Activated CD4-positive, alpha-beta T cell treated with anti-CD3 and anti-CD28 coated beads, Interleukin-2, amount 10 ng/mL, durations not matched to agents 24 days and 14 days (primary cell): Measurements from ENCODE around the gene ZNF597. TPM values are rescaled to one million over a fixed set of nuclear protein-coding genes. Genes with fewer than 3 reads are reported as not detected.
"Not testable (repeated sequence)": the region's sequence is repeated elsewhere in the genome, so short reads cannot be mapped to it uniquely, and the experiment has no call there.

Experiments
- DNase-seq: peaks from one replicate; pipeline ENCODE4 v3.0.0; 2022
- H3K27ac Mint-ChIP-seq: one replicate; pipeline ENCODE4 v1.8.0; 2022; ENCODE audit warnings: mild to moderate bottlenecking, mixed read lengths
- H3K27me3 Mint-ChIP-seq: one replicate; pipeline ENCODE4 v1.8.0; 2022; ENCODE audit warnings: mixed read lengths
- H3K36me3 Mint-ChIP-seq: one replicate; pipeline ENCODE4 v1.8.0; 2022; ENCODE audit warnings: low read depth, mild to moderate bottlenecking, mixed read lengths
- H3K4me1 Mint-ChIP-seq: one replicate; pipeline ENCODE4 v1.8.0; 2021; ENCODE audit warnings: mixed read lengths
- H3K4me3 Mint-ChIP-seq: one replicate; pipeline ENCODE4 v1.8.0; 2022; ENCODE audit warnings: mild to moderate bottlenecking, moderate library complexity, mixed read lengths
- H3K9me3 Mint-ChIP-seq: one replicate; pipeline ENCODE4 v1.8.0; 2021; ENCODE audit warnings: mixed read lengths
- intact Hi-C: fragments of 100-400 bp; cut with micrococcal nuclease; formaldehyde crosslinking; loops from one replicate; pipeline ENCODE4 v1.15.1; 2023
- total RNA-seq: library from RNA; stranded (reverse); gene quantifications from 2 replicates; pipeline ENCODE4 v1.2.3, GENCODE V29; 2022

Gene ZNF597
- total RNA-seq, 1 donor from 2014 or later, result 2.1 TPM

GRCh38 chr16:3481696-3482658 is 38.7 kb upstream of the ZNF597 start:
- Mint-ChIP-seq H3K4me3 (no peak overlapping the region), H3K27ac (no peak overlapping the region), H3K4me1 (peaks cover 5% of the 10 kb centered on the region), H3K9me3 (no peaks in the 10 kb centered on the region), H3K27me3 (no peaks in the 10 kb centered on the region), H3K36me3 (peaks cover 44% of the 10 kb centered on the region)
- DNase-seq, result no peak
- intact Hi-C loops, result no loop called here

DNA sequence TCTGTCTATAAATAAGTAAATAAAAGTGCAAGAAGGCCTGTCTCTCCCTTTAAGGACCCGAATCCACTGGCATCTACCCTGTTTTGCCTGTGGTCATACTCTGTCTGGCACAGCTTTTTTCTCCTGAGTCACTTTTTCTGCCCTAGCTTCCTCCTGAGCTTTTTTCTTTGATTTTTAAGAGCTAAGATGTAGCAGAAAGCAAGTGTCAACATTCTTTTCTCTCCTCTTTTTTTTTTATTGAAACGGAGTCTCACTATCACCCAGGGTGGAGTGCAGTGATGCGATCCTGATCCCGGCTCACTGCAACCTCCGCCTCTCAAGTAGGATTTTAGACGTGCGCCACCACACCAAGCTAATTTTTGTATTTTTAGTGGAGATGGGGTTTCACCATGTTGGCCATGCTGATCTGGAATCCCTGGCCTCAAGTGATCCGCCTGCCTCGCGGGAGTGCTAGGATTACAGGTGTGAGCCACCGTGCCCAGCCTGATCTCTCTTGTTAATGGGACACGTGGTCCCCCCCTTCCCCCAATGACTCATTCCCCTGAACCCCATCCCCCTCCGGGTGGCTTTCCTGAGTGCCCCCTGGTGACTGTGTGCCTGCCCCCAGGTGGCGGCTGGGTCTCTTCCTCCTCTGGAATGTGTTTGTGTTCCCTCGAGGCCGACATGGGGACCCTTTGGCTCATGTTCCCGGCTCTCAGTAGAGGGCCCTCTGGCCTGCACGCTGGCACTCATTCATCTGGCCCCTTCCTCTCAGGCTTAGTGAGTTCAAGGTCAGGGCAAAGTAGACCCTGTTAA is 37.8 kb upstream of the ZNF597 start:
- Mint-ChIP-seq H3K36me3 (peaks cover 41% of the 10 kb centered on the region), H3K9me3 (no peaks in the 10 kb centered on the region), H3K4me3 (no peak overlapping the region), H3K27ac (no peak overlapping the region), H3K27me3 (no peaks in the 10 kb centered on the region), H3K4me1 (peaks cover 5% of the 10 kb centered on the region)
- intact Hi-C loops, result no loop called here
- DNase-seq, result no peak

GRCh38 chr16:3479654-3480216 is 36.4 kb upstream of the ZNF597 start:
- Mint-ChIP-seq H3K4me3 (no peak overlapping the region), H3K4me1 (peaks cover 5% of the 10 kb centered on the region), H3K36me3 (peaks cover 45% of the 10 kb centered on the region), H3K27me3 (no peaks in the 10 kb centered on the region), H3K9me3 (no peaks in the 10 kb centered on the region), H3K27ac (no peak overlapping the region)
- intact Hi-C loops, result no loop called here
- DNase-seq, result no peak

DNA sequence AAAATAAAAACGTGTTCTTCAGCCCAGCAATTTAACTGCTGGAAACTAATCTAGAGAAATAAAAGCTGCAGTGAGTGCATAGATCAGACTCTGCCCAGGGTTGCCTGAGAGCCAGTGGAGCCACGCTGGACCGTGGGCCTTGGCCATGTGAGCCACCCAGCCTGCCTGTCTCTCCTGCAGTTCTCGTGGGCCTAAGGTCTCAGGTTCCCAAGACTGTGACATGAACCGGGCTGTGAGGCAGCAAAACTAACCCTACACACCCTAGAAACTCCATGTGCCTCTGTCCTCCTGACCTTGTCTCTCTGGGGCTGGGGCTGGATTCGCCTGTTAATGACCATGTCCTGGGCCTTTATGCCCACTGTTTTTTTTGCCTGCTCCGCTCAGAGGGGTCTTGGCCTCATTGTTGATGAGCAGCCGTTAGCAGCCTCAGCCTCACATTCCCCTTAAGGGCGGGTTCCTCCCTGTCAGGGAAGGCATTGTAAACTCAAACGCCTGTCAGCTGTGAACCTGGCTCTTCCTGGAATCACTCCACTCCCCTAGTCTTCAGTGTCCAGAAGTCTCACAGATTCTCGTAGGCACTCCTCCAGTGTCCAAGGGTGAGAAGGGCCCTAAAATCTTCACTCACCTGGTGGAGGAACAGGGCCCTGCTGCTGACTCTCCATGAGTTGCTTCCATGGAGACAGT is 35.1 kb upstream of the ZNF597 start:
- H3K4me1 Mint-ChIP-seq, result peaks cover 5% of the 10 kb centered on the region
- no peaks in the 10 kb centered on the region for H3K27me3 Mint-ChIP-seq
- no peak overlapping the region for H3K27ac Mint-ChIP-seq
- DNase-seq, result no peak
- no peaks in the 10 kb centered on the region for H3K9me3 Mint-ChIP-seq
- peaks cover 39% of the 10 kb centered on the region for H3K36me3 Mint-ChIP-seq
- no peak overlapping the region for H3K4me3 Mint-ChIP-seq
- intact Hi-C loops, result no loop called here

DNA sequence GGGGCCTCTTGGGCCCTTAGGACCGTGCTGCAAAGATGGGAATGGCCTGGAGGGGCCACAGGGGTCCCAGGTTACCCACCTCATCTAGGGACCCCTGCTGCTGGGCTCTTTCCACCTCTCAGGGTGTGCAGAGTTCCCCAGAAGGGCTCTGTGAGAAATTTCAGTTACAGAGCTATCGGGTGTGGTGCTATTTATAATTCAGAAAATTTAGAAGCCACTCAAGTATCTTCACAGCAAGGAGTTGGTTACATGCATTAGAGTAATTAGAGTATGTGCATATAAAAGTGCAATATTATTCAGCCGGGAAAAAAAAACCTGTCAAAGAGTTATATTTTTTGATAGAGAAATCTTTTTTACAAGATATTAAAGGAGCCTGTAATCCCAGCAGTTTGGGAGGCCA is 33.1 kb upstream of the ZNF597 start:
- H3K4me3 Mint-ChIP-seq, result no peak overlapping the region
- DNase-seq, result no peak
- H3K4me1 Mint-ChIP-seq, result peaks cover 13% of the 10 kb centered on the region
- peaks cover 34% of the 10 kb centered on the region for H3K36me3 Mint-ChIP-seq
- no peaks in the 10 kb centered on the region for H3K27me3 Mint-ChIP-seq
- peaks cover 3% of the 10 kb centered on the region for H3K9me3 Mint-ChIP-seq
- H3K27ac Mint-ChIP-seq, result no peak overlapping the region
- intact Hi-C loops, result no loop called here

DNA sequence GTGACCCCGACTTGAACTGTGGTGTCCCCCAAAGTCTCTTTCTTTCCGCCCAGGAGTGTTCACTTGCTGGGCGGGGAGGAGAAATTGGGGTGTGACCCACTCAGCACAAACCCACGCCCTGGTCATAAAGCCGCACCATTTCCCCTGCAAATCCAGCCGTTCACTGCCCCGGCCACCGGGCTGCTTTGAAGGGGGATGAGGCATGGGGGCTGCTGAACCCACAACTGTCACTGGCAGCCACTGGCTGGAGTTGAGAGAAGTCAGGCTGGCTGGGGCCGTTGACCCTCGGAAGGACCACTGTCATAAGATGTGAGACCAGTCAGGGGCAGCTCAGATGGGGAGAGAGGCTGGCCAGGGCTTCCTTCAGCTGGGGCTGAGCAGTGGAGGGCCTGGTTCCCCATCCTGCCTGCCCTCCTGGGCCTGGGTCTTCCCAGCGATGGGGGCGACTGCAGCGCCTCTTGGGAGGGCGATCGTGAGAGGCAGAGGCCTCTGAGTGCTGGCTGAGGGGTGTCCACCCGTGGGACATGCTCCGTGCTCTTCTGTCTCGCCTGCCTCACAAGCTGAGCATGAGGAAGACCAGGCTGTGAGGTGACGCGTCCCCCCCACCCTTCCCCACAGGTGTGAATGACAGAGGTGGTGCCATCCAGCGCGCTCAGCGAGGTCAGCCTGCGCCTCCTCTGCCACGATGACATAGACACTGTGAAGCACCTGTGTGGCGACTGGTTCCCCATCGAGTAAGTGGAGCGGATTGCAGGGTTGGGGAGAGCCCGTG is 32.5 kb upstream of the ZNF597 start:
- H3K36me3 Mint-ChIP-seq, result peaks cover 31% of the 10 kb centered on the region
- peaks cover 13% of the 10 kb centered on the region for H3K4me1 Mint-ChIP-seq
- intact Hi-C loops, result no loop called here
- peaks cover 3% of the 10 kb centered on the region for H3K9me3 Mint-ChIP-seq
- H3K27me3 Mint-ChIP-seq, result no peaks in the 10 kb centered on the region
- H3K27ac Mint-ChIP-seq, result no peak overlapping the region
- no peak for DNase-seq
- H3K4me3 Mint-ChIP-seq, result no peak overlapping the region

- H3K4me3 Mint-ChIP-seq, DNase-seq, intact Hi-C loops, H3K27me3 Mint-ChIP-seq, H3K27ac Mint-ChIP-seq, H3K9me3 Mint-ChIP-seq: not testable (repeated sequence)
- peaks cover 31% of the 10 kb centered on the region for H3K36me3 Mint-ChIP-seq
- H3K4me1 Mint-ChIP-seq, result peaks cover 13% of the 10 kb centered on the region
Observed at GRCh38 chr16:3474870-3475269, 31.6 kb upstream of the ZNF597 start.

DNA sequence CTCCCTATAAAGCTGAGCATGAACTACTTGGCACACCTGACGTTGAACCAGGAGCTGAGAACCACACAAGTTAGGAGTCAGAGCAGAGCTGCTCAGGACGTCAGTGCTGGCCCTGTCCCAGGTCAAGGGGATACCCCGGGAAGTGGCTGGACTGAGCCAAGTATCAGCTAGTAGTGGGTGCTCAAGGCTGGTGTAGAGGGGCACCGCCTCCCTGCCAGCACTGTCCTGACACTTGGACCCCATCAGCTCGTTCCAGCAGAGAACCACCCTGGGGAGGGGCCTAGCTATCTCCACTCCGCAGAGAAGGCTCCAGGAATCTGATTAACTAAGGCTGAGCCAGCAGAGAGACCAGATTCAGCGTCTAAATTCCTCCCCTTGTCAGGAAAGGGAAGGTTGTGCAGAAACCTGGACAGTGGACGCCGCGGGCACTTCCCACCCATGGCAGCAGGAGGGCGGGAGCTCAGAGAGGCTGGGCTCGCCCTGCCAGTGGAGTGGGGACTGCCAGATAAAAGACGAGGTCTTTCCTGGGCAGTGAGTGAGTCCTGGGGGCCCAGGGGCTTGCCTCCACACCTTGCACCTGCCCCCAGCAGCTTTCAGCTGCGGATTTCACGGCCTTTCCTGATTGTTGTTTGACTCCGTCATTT is 31.0 kb upstream of the ZNF597 start:
- no peaks in the 10 kb centered on the region for H3K27me3 Mint-ChIP-seq
- no peak overlapping the region for H3K27ac Mint-ChIP-seq
- peaks cover 27% of the 10 kb centered on the region for H3K36me3 Mint-ChIP-seq
- H3K4me1 Mint-ChIP-seq, result peaks cover 11% of the 10 kb centered on the region
- DNase-seq, result no peak
- peaks cover 3% of the 10 kb centered on the region for H3K9me3 Mint-ChIP-seq
- no peak overlapping the region for H3K4me3 Mint-ChIP-seq
- intact Hi-C loops, result no loop called here

DNA sequence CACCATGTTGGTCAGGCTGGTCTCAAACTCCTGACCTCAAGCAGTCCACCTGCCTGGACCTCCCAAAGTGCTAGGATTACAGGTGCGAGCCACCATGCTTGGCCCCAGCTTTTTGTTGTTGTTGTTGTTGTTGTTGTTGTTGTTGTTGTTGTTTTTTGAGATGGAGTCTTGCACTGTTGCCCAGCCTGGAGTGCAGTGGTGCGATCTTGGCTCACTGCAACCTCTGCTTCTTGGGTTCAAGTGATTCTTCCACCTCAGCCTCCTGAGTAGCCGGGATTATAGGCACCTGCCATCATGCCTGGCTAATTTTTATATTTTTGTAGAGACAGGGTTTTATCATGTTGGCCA is 30.3 kb upstream of the ZNF597 start:
- H3K27ac Mint-ChIP-seq, H3K4me3 Mint-ChIP-seq, H3K9me3 Mint-ChIP-seq, H3K4me1 Mint-ChIP-seq, intact Hi-C loops, H3K27me3 Mint-ChIP-seq, DNase-seq: not testable (repeated sequence)
- H3K36me3 Mint-ChIP-seq, result peaks cover 22% of the 10 kb centered on the region

DNA sequence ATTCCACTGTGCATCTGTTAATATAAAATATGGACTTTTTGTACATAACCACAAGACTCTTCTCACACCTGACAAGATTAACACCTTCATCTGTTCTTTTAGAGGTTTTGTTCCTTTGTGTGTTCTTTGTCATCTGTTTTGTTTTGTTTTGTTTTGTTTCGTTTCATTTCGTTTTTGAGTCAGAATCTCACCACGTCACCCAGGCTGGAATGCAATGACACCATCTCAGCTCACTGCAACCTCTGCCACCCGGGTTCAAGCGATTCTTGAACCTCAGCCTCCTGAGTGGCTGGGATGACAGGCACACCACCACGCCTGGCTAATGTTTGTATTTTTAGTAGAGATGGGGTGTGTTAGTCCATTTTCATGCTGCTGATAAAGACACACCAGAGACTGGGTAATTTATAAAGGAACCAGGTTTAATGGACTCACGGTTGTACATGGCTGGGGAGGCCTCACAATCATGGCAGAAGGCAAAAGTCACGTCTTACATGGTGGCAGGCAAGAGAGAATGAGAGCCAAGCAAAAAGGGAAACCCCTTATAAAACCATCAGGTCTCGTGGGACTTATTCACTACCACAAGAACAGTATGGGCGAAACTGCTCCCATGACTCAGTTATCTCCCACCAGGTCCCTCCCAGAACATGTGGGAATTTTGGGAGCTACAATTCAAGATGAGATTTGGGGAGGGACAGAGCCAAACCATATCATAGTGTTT is 29.7 kb upstream of the ZNF597 start:
- no peak for DNase-seq

GRCh38 chr16:3471518-3472176 is 28.3 kb upstream of the ZNF597 start:
- peaks cover 22% of the 10 kb centered on the region for H3K4me1 Mint-ChIP-seq
- intact Hi-C loops, result no loop called here
- H3K4me3 Mint-ChIP-seq, result no peak overlapping the region
- H3K9me3 Mint-ChIP-seq, result peaks cover 3% of the 10 kb centered on the region
- H3K27me3 Mint-ChIP-seq, result no peaks in the 10 kb centered on the region
- H3K36me3 Mint-ChIP-seq, result peaks cover 27% of the 10 kb centered on the region
- DNase-seq, result no peak
- no peak overlapping the region for H3K27ac Mint-ChIP-seq

More for the DNA sequence above, 29.7 kb upstream of the ZNF597 start:
- no peak overlapping the region for H3K4me3 Mint-ChIP-seq
- peak overlapping the region; percentile 70 for H3K27ac Mint-ChIP-seq
- peaks cover 11% of the 10 kb centered on the region for H3K4me1 Mint-ChIP-seq
- intact Hi-C loops, result no loop called here
- no peaks in the 10 kb centered on the region for H3K27me3 Mint-ChIP-seq
- peaks cover 3% of the 10 kb centered on the region for H3K9me3 Mint-ChIP-seq
- H3K36me3 Mint-ChIP-seq, result peaks cover 22% of the 10 kb centered on the region

DNA sequence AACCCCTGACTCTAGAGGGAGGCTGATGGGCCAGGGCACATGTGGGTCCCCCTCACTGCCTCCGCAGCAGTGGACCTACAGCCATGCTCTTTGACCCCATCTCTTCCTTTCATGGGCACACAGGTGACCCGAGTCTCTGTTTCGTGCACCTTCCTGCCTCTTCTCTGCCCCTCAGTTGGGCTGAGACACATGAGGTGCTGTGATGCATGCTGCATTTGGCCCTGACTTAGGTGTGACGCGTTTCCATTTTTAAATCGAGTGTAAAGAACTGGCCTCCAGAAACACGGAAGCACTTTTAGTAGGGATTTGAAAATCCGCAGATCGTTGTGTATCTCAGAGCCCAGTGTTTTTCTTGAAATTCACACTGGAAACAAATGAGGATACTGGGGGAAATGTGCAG is 27.4 kb upstream of the ZNF597 start:
- intact Hi-C loops, result no loop called here
- peaks cover 24% of the 10 kb centered on the region for H3K4me1 Mint-ChIP-seq
- DNase-seq, result no peak
- no peak overlapping the region for H3K4me3 Mint-ChIP-seq
- H3K27ac Mint-ChIP-seq, result no peak overlapping the region
- peaks cover 3% of the 10 kb centered on the region for H3K9me3 Mint-ChIP-seq
- H3K36me3 Mint-ChIP-seq, result peaks cover 29% of the 10 kb centered on the region
- H3K27me3 Mint-ChIP-seq, result no peaks in the 10 kb centered on the region
